ENCODE results near the gene ANKRD45.
"Not testable (repeated sequence)": the region's sequence is repeated elsewhere in the genome, so short reads cannot be mapped to it uniquely, and the experiment has no call there.

ANKRD45 gene

GRCh38 chr1:173669491-173669941 lies at the start of gene ANKRD45:
TSS of gene ANKRD45 (minus strand) at chr1:173669851. CDS start at chr1:173659418, 10,433 bp downstream.
- no peak for DNase-seq

- no peak for DNase-seq
Measured at GRCh38 chr1:173717238-173717637, 47.6 kb upstream of the ANKRD45 start.

- DNase-seq: no peak
Measured at GRCh38 chr1:173715538-173715844, 45.8 kb upstream of the ANKRD45 start.

- DNase-seq: peak; percentile 84
Measured at GRCh38 chr1:173714759-173715537, 45.3 kb upstream of the ANKRD45 start, which contains the start of gene KLHL20. TSS of gene KLHL20 (plus strand) at chr1:173714981. CDS start at chr1:173716044, 1,063 bp downstream.

GRCh38 chr1:173714441-173714758 lies 44.7 kb upstream of the ANKRD45 start:
- DNase-seq: no peak

GRCh38 chr1:173708787-173709186 lies 39.1 kb upstream of the ANKRD45 start:
- DNase-seq: no peak

GRCh38 chr1:173705117-173705516 lies 35.5 kb upstream of the ANKRD45 start:
- DNase-seq: no peak

- no peak for DNase-seq
Measured at GRCh38 chr1:173702736-173703135, 33.1 kb upstream of the ANKRD45 start.

- DNase-seq: not testable (repeated sequence)
Measured at GRCh38 chr1:173701299-173701698, 31.6 kb upstream of the ANKRD45 start.

GRCh38 chr1:173693238-173693637 lies 23.6 kb upstream of the ANKRD45 start:
- no peak for DNase-seq

GRCh38 chr1:173688300-173688699 lies 18.6 kb upstream of the ANKRD45 start:
- DNase-seq: no peak

GRCh38 chr1:173685121-173685520 lies 15.5 kb upstream of the ANKRD45 start:
- not testable (repeated sequence) for DNase-seq

GRCh38 chr1:173683838-173684237 lies 14.2 kb upstream of the ANKRD45 start:
- not testable (repeated sequence) for DNase-seq

GRCh38 chr1:173682184-173682583 lies 12.5 kb upstream of the ANKRD45 start:
- DNase-seq: no peak

- not testable (repeated sequence) for DNase-seq
Measured at GRCh38 chr1:173680152-173680551, 10.5 kb upstream of the ANKRD45 start.

- DNase-seq: not testable (repeated sequence)
Measured at GRCh38 chr1:173674496-173674895, 4.8 kb upstream of the ANKRD45 start.

GRCh38 chr1:173666646-173667045 lies 3.0 kb downstream of the ANKRD45 start:
- DNase-seq: no peak

- peak; percentile 13 for DNase-seq
Measured at GRCh38 chr1:173663159-173663558, 6.5 kb downstream of the ANKRD45 start.

GRCh38 chr1:173661763-173662162 lies 7.9 kb downstream of the ANKRD45 start:
- no peak for DNase-seq

- no peak for DNase-seq
Measured at GRCh38 chr1:173661271-173661670, 8.4 kb downstream of the ANKRD45 start.

GRCh38 chr1:173660306-173660705 lies 9.3 kb downstream of the ANKRD45 start:
- no peak for DNase-seq

- DNase-seq: no peak
Measured at GRCh38 chr1:173648880-173649605, 20.6 kb downstream of the ANKRD45 start.

- DNase-seq: no peak
Measured at GRCh38 chr1:173646656-173647055, 23.0 kb downstream of the ANKRD45 start.

GRCh38 chr1:173642450-173643139 lies 27.1 kb downstream of the ANKRD45 start:
- not testable (repeated sequence) for DNase-seq

All from GDM1 (cell line).